ENCODE results near the gene ATP9B.
"Not testable (repeated sequence)": the region's sequence is repeated elsewhere in the genome, so short reads cannot be mapped to it uniquely, and the experiment has no call there.

DNA sequence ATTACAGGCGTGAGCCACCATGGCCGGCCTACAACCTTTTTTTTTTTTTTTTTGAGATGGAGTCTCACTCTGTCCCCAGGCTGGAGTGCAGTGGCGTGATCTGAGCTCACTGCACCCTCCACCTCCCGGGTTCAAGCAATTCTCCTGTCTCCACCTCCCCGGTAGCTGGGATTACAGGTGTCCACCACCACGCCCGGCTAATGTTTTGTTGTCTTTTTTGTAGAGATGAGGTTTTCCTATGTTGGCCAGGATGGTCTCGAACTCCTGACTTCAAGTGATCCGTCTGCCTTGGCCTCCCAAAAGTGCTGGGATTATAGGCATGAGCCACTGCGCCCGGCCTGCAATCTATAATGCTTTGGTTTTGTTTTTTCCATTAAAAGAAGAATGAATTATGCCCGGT, 307.5 kb downstream of the ATP9B start:
- TF ChIP-seq, protein P1, sequence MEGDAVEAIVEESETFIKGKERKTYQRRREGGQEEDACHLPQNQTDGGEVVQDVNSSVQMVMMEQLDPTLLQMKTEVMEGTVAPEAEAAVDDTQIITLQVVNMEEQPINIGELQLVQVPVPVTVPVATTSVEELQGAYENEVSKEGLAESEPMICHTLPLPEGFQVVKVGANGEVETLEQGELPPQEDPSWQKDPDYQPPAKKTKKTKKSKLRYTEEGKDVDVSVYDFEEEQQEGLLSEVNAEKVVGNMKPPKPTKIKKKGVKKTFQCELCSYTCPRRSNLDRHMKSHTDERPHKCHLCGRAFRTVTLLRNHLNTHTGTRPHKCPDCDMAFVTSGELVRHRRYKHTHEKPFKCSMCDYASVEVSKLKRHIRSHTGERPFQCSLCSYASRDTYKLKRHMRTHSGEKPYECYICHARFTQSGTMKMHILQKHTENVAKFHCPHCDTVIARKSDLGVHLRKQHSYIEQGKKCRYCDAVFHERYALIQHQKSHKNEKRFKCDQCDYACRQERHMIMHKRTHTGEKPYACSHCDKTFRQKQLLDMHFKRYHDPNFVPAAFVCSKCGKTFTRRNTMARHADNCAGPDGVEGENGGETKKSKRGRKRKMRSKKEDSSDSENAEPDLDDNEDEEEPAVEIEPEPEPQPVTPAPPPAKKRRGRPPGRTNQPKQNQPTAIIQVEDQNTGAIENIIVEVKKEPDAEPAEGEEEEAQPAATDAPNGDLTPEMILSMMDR (conservative IDR thresholded peaks at IDR 0.05) = not testable (repeated sequence)
- TF ChIP-seq EZH2 (IDR thresholded peaks at IDR 0.05; ENCODE audit: low read depth) = not testable (repeated sequence)

Data from PC-9 (cell line).